GM18508 (cell line): ENCODE measurements around the gene FAM20C.

ENCODE experiments used
- ATAC-seq: cut with Tn5 transposase; IDR thresholded peaks from one replicate; pipeline ENCODE4 v1.9.1; 2021; ENCODE audit warnings: moderate number of reproducible peaks; ENCODE audit not compliant: insufficient read depth, unreplicated experiment

Gene FAM20C

GRCh38 chr7:189719-190118, 2.7 kb upstream of the FAM20C start:
- no peak for ATAC-seq

- no peak for ATAC-seq
These were observed 2.2 kb upstream of the FAM20C start for GRCh38 chr7:190196-190595.

GRCh38 chr7:191105-191980, 1.0 kb upstream of the FAM20C start:
- ATAC-seq, result no peak

GRCh38 chr7:192701-193480, 520 bp downstream of the FAM20C start:
- ATAC-seq, result no peak

GRCh38 chr7:193481-194251, 1.3 kb downstream of the FAM20C start:
- ATAC-seq, result no peak

GRCh38 chr7:194252-195009, 2.1 kb downstream of the FAM20C start:
- ATAC-seq, result no peak

GRCh38 chr7:195010-195829, 2.8 kb downstream of the FAM20C start:
- no peak for ATAC-seq

GRCh38 chr7:195830-196128, 3.4 kb downstream of the FAM20C start:
- ATAC-seq, result no peak

- ATAC-seq, result no peak
These were observed 3.9 kb downstream of the FAM20C start for GRCh38 chr7:196283-196682.

GRCh38 chr7:196778-197321, 4.5 kb downstream of the FAM20C start:
- no peak for ATAC-seq

- ATAC-seq, result no peak
These were observed 5.3 kb downstream of the FAM20C start for GRCh38 chr7:197413-198335.

- no peak for ATAC-seq
These were observed 7.3 kb downstream of the FAM20C start for GRCh38 chr7:199483-200249.

- no peak for ATAC-seq
These were observed 7.9 kb downstream of the FAM20C start for GRCh38 chr7:200290-200689.

GRCh38 chr7:200704-201103, 8.3 kb downstream of the FAM20C start:
- ATAC-seq, result no peak

- no peak for ATAC-seq
These were observed 12.0 kb downstream of the FAM20C start for GRCh38 chr7:204326-204725.

GRCh38 chr7:205115-206010, 13.0 kb downstream of the FAM20C start:
- ATAC-seq, result no peak
